GM12864 (cell line): Measurements from ENCODE around the gene COA8.

Experiments
- DNase-seq: peaks from one replicate; pipeline ENCODE4 v3.0.0-alpha.2; 2011; ENCODE audit warnings: low read depth
- H3K4me3 ChIP-seq: 2 replicates; pipeline ENCODE4 v1.5.1; 2011; ENCODE audit warnings: mild to moderate bottlenecking, low read depth, low read length, control low read depth
- CTCF ChIP-seq: IDR thresholded peaks from 2 replicates; pipeline ENCODE4 v1.5.1; 2011; ENCODE audit warnings: low read depth, mild to moderate bottlenecking, moderate library complexity, low read length, control low read depth, inconsistent platforms; ENCODE audit errors: missing control alignments

The COA8 gene

GRCh38 chr14:103535081-103535890 lies 27.5 kb upstream of the COA8 start:
- DNase-seq, result no peak
- TF ChIP-seq CTCF, result no peak
- H3K4me3 ChIP-seq, result no peak overlapping the region

GRCh38 chr14:103535891-103536565 lies 26.7 kb upstream of the COA8 start:
- no peak overlapping the region for H3K4me3 ChIP-seq
- no peak for TF ChIP-seq CTCF
- no peak for DNase-seq

- DNase-seq, result no peak
- H3K4me3 ChIP-seq, result no peak overlapping the region
- TF ChIP-seq CTCF, result no peak
Measured at GRCh38 chr14:103536693-103537092, 26.1 kb upstream of the COA8 start.

GRCh38 chr14:103537175-103537990 lies 25.4 kb upstream of the COA8 start:
- TF ChIP-seq CTCF, result no peak
- no peak for DNase-seq
- no peak overlapping the region for H3K4me3 ChIP-seq

- no peak overlapping the region for H3K4me3 ChIP-seq
- no peak for DNase-seq
- no peak for TF ChIP-seq CTCF
Measured at GRCh38 chr14:103538291-103539055, 24.3 kb upstream of the COA8 start.

- TF ChIP-seq CTCF, result no peak
- no peak for DNase-seq
- no peak overlapping the region for H3K4me3 ChIP-seq
Measured at GRCh38 chr14:103539056-103539825, 23.5 kb upstream of the COA8 start.
